WTC11 (cell line): ENCODE measurements around the gene ADAMTS12. TPM values are rescaled to one million over a fixed set of nuclear protein-coding genes. Genes with fewer than 3 reads are reported as not detected.

Experiments used
- ATAC-seq: fragments of 200-7000 bp; cut with Tn5 transposase; 2 replicates; pipeline ENCODE4 v1.10.0; 2021; ENCODE audit warnings: mild to moderate bottlenecking, moderate library complexity
- CTCF ChIA-PET: fragments of 300-600 bp; sonication (Branson Sonifier 250); formaldehyde crosslinking; loops from one replicate; lab custom pipeline; 2021; ENCODE audit warnings: antibody characterized with exemption; lab: Charles Lee
- POLR2A ChIA-PET: fragments of 350-600 bp; sonication (Branson Sonifier 250); formaldehyde crosslinking; loops from one replicate; lab custom pipeline; 2021; ENCODE audit warnings: antibody characterized with exemption; lab: Charles Lee
- DNase-seq: peaks from one replicate; pipeline ENCODE4 v3.0.0; 2021; ENCODE audit warnings: low spot score
- H3K27ac Mint-ChIP-seq: 2 replicates; pipeline ENCODE4 v1.8.0; 2021; ENCODE audit warnings: mixed read lengths
- H3K27me3 Mint-ChIP-seq: 2 replicates; pipeline ENCODE4 v1.8.0; 2021; ENCODE audit warnings: low read depth, mild to moderate bottlenecking, moderate library complexity, mixed read lengths
- H3K36me3 Mint-ChIP-seq: 2 replicates; pipeline ENCODE4 v1.8.0; 2021; ENCODE audit warnings: mixed read lengths
- H3K4me1 Mint-ChIP-seq: 2 replicates; pipeline ENCODE4 v1.8.0; 2022; ENCODE audit warnings: mixed read lengths
- H3K4me3 Mint-ChIP-seq: 2 replicates; pipeline ENCODE4 v1.8.0; 2021; ENCODE audit warnings: mild to moderate bottlenecking, moderate library complexity, mixed read lengths
- H3K9me3 Mint-ChIP-seq: 2 replicates; pipeline ENCODE4 v1.8.0; 2021; ENCODE audit warnings: mixed read lengths
- ATF3 ChIP-seq: sonication (generic); formaldehyde crosslinking; conservative IDR thresholded peaks from 2 replicates; pipeline ENCODE4 v1.8.1; 2022; ENCODE audit warnings: mild to moderate bottlenecking, missing genetic modification reagents
- CREM ChIP-seq: sonication (generic); formaldehyde crosslinking; IDR thresholded peaks from 2 replicates; pipeline ENCODE4 v1.8.1; 2022; ENCODE audit warnings: mild to moderate bottlenecking, missing genetic modification reagents, moderate library complexity
- E2F1 ChIP-seq: sonication (generic); formaldehyde crosslinking; IDR thresholded peaks from 2 replicates; pipeline ENCODE4 v1.8.0; 2022; ENCODE audit warnings: mild to moderate bottlenecking, missing genetic modification reagents
- ESRRA ChIP-seq: sonication (generic); formaldehyde crosslinking; IDR thresholded peaks from 2 replicates; pipeline ENCODE4 v1.8.1; 2022; ENCODE audit warnings: mild to moderate bottlenecking, missing genetic modification reagents, borderline replicate concordance
- GABPB1 ChIP-seq: sonication (generic); formaldehyde crosslinking; IDR thresholded peaks from 2 replicates; pipeline ENCODE4 v1.8.1; 2023; ENCODE audit warnings: mild to moderate bottlenecking, missing genetic modification reagents
- GRHL2 ChIP-seq: fragments of 250-450 bp; sonication (Bioruptor Pico); IDR thresholded peaks from 2 replicates; pipeline ENCODE4 v1.8.0; 2022; ENCODE audit warnings: mild to moderate bottlenecking, moderate library complexity; ENCODE audit not compliant: insufficient replicate concordance, severe bottlenecking
- NFE2L1 ChIP-seq: sonication (generic); formaldehyde crosslinking; IDR thresholded peaks from 2 replicates; pipeline ENCODE4 v1.8.1; 2023; ENCODE audit warnings: missing genetic modification reagents
- NR2C2 ChIP-seq: sonication (generic); formaldehyde crosslinking; IDR thresholded peaks from 2 replicates; pipeline ENCODE4 v1.8.0; 2022; ENCODE audit warnings: mild to moderate bottlenecking, missing genetic modification reagents
- SMAD4 ChIP-seq: sonication (generic); formaldehyde crosslinking; IDR thresholded peaks from 2 replicates; pipeline ENCODE4 v1.8.0; 2022; ENCODE audit warnings: mild to moderate bottlenecking, missing genetic modification reagents
- SP1 ChIP-seq: sonication (generic); formaldehyde crosslinking; conservative IDR thresholded peaks from 2 replicates; pipeline ENCODE4 v1.8.1; 2022; ENCODE audit warnings: missing genetic modification reagents
- ZNF138 ChIP-seq: sonication (generic); formaldehyde crosslinking; conservative IDR thresholded peaks from 2 replicates; pipeline ENCODE4 v1.8.1; 2022; ENCODE audit warnings: mild to moderate bottlenecking, moderate library complexity, missing genetic modification reagents
- ZNF219 ChIP-seq: sonication (generic); formaldehyde crosslinking; IDR thresholded peaks from 2 replicates; pipeline ENCODE4 v1.8.0; 2023; ENCODE audit warnings: missing genetic modification reagents, mild to moderate bottlenecking, borderline replicate concordance
- ZNF532 ChIP-seq: fragments of 250-450 bp; sonication (Bioruptor Pico); IDR thresholded peaks from 2 replicates; pipeline ENCODE4 v1.9.0; 2021; ENCODE audit warnings: mild to moderate bottlenecking, borderline replicate concordance
- total RNA-seq: library from RNA; stranded (reverse); gene quantifications from 3 replicates; pipeline ENCODE4 v1.2.3, GENCODE V29; 2021
- TF ChIP-seq, protein P1 (sequence below): sonication (generic); formaldehyde crosslinking; IDR thresholded peaks from 2 replicates; pipeline ENCODE4 v1.8.1; 2022; ENCODE audit warnings: mild to moderate bottlenecking, missing genetic modification reagents, moderate library complexity, borderline replicate concordance
- TF ChIP-seq, protein P2 (sequence below): fragments of 250-450 bp; sonication (Bioruptor Pico); IDR thresholded peaks from 2 replicates; pipeline ENCODE4 v1.9.0; 2021; ENCODE audit warnings: mild to moderate bottlenecking
- TF ChIP-seq, protein P3 (sequence below): sonication (generic); formaldehyde crosslinking; IDR thresholded peaks from 2 replicates; pipeline ENCODE4 v1.8.1; 2022; ENCODE audit warnings: mild to moderate bottlenecking, moderate library complexity, missing genetic modification reagents
- TF ChIP-seq, protein P4 (sequence below): fragments of 250-450 bp; sonication (Bioruptor Pico); IDR thresholded peaks from 2 replicates; pipeline ENCODE4 v2.1.2; 2022; ENCODE audit warnings: mild to moderate bottlenecking, moderate library complexity

ADAMTS12 gene
- total RNA-seq, 1 experiment from 2014 or later, result 13.5 TPM

DNA sequence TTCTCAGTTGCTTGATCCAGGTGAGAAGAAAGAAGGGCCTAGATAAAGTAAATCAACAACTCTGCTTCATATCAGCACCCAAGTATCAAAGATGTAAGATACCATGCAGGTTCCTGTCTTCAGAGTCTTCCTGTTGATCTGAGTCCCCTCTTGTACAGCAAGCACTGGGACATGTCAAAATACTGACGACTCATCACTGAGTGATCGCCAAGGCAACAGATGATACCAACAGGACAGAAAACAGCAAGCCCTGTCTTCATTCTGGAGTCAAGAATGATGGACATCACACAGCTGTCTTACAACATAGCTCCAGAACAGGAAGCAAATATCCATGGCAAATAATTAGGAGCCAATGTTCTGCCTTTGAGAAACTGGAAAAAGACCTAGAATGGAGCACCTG is 367.3 kb downstream of the ADAMTS12 start:
- CTCF ChIA-PET, result no interaction called here
- POLR2A ChIA-PET, result no interaction called here
- 0 out of 2 replicates have a peak, but pooled peaks cover 2% of the 10 kb centered on the region for H3K27me3 Mint-ChIP-seq
- peaks cover 4% of the 10 kb centered on the region for H3K9me3 Mint-ChIP-seq
- DNase-seq, result no peak
- no peaks in the 10 kb centered on the region for H3K4me1 Mint-ChIP-seq
- H3K27ac Mint-ChIP-seq, result no peak overlapping the region
- no peak for TF ChIP-seq ESRRA
- TF ChIP-seq SMAD4, result no peak
- TF ChIP-seq ZNF532 (CRISPR knock-in tag), result no peak
- TF ChIP-seq NR2C2 (CRISPR knock-in tag), result no peak
- TF ChIP-seq, protein P1, sequence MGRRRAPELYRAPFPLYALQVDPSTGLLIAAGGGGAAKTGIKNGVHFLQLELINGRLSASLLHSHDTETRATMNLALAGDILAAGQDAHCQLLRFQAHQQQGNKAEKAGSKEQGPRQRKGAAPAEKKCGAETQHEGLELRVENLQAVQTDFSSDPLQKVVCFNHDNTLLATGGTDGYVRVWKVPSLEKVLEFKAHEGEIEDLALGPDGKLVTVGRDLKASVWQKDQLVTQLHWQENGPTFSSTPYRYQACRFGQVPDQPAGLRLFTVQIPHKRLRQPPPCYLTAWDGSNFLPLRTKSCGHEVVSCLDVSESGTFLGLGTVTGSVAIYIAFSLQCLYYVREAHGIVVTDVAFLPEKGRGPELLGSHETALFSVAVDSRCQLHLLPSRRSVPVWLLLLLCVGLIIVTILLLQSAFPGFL (CRISPR knock-in tag), result no peak
- TF ChIP-seq, protein P2, sequence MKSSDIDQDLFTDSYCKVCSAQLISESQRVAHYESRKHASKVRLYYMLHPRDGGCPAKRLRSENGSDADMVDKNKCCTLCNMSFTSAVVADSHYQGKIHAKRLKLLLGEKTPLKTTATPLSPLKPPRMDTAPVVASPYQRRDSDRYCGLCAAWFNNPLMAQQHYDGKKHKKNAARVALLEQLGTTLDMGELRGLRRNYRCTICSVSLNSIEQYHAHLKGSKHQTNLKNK (CRISPR knock-in tag), result no peak
- TF ChIP-seq GABPB1, result no peak
- no peak for TF ChIP-seq ATF3 (CRISPR knock-in tag)
- no peak for TF ChIP-seq ZNF138 (CRISPR knock-in tag)
- no peak for TF ChIP-seq CREM (CRISPR knock-in tag)
- no peak for TF ChIP-seq NFE2L1
- no peak for TF ChIP-seq E2F1 (CRISPR knock-in tag)
- TF ChIP-seq, protein P3, sequence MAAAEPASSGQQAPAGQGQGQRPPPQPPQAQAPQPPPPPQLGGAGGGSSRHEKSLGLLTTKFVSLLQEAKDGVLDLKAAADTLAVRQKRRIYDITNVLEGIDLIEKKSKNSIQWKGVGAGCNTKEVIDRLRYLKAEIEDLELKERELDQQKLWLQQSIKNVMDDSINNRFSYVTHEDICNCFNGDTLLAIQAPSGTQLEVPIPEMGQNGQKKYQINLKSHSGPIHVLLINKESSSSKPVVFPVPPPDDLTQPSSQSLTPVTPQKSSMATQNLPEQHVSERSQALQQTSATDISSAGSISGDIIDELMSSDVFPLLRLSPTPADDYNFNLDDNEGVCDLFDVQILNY, result no peak
- TF ChIP-seq ZNF219 (CRISPR knock-in tag), result no peak
- TF ChIP-seq, protein P4, sequence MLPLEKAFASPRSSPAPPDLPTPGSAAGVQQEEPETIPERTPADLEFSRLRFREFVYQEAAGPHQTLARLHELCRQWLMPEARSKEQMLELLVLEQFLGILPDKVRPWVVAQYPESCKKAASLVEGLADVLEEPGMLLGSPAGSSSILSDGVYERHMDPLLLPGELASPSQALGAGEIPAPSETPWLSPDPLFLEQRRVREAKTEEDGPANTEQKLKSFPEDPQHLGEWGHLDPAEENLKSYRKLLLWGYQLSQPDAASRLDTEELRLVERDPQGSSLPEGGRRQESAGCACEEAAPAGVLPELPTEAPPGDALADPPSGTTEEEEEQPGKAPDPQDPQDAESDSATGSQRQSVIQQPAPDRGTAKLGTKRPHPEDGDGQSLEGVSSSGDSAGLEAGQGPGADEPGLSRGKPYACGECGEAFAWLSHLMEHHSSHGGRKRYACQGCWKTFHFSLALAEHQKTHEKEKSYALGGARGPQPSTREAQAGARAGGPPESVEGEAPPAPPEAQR, result no peak
- TF ChIP-seq GRHL2 (CRISPR knock-in tag), result no peak
- no peak for TF ChIP-seq SP1 (CRISPR knock-in tag)
- no peak for ATAC-seq
- no peak overlapping the region for H3K4me3 Mint-ChIP-seq
- peaks cover 2% of the 10 kb centered on the region for H3K36me3 Mint-ChIP-seq
